WTC11 (cell line): Measurements from ENCODE around the gene CPT1B. TPM values are rescaled to one million over a fixed set of nuclear protein-coding genes. Genes with fewer than 3 reads are reported as not detected.

Source experiments
- ATAC-seq: fragments of 200-7000 bp; cut with Tn5 transposase; 2 replicates; pipeline ENCODE4 v1.10.0; 2021; ENCODE audit warnings: mild to moderate bottlenecking, moderate library complexity
- CTCF ChIA-PET: fragments of 300-600 bp; sonication (Branson Sonifier 250); formaldehyde crosslinking; loops from one replicate; lab custom pipeline; 2021; ENCODE audit warnings: antibody characterized with exemption; lab: Charles Lee
- POLR2A ChIA-PET: fragments of 350-600 bp; sonication (Branson Sonifier 250); formaldehyde crosslinking; loops from one replicate; lab custom pipeline; 2021; ENCODE audit warnings: antibody characterized with exemption; lab: Charles Lee
- DNase-seq: peaks from one replicate; pipeline ENCODE4 v3.0.0; 2021; ENCODE audit warnings: low spot score
- H3K27ac Mint-ChIP-seq: 2 replicates; pipeline ENCODE4 v1.8.0; 2021; ENCODE audit warnings: mixed read lengths
- H3K27me3 Mint-ChIP-seq: 2 replicates; pipeline ENCODE4 v1.8.0; 2021; ENCODE audit warnings: low read depth, mild to moderate bottlenecking, moderate library complexity, mixed read lengths
- H3K36me3 Mint-ChIP-seq: 2 replicates; pipeline ENCODE4 v1.8.0; 2021; ENCODE audit warnings: mixed read lengths
- H3K4me1 Mint-ChIP-seq: 2 replicates; pipeline ENCODE4 v1.8.0; 2022; ENCODE audit warnings: mixed read lengths
- H3K4me3 Mint-ChIP-seq: 2 replicates; pipeline ENCODE4 v1.8.0; 2021; ENCODE audit warnings: mild to moderate bottlenecking, moderate library complexity, mixed read lengths
- H3K9me3 Mint-ChIP-seq: 2 replicates; pipeline ENCODE4 v1.8.0; 2021; ENCODE audit warnings: mixed read lengths
- EMX1 ChIP-seq: fragments of 250-450 bp; sonication (Bioruptor Pico); IDR thresholded peaks from 2 replicates; pipeline ENCODE4 v1.8.0; 2021; ENCODE audit warnings: mild to moderate bottlenecking
- FOXJ3 ChIP-seq: sonication (generic); formaldehyde crosslinking; IDR thresholded peaks from 2 replicates; pipeline ENCODE4 v1.9.0; 2021; ENCODE audit warnings: missing genetic modification reagents, mild to moderate bottlenecking, borderline replicate concordance
- GRHL2 ChIP-seq: fragments of 250-450 bp; sonication (Bioruptor Pico); IDR thresholded peaks from 2 replicates; pipeline ENCODE4 v1.8.0; 2022; ENCODE audit warnings: mild to moderate bottlenecking, moderate library complexity; ENCODE audit not compliant: insufficient replicate concordance, severe bottlenecking
- GTF2I ChIP-seq: fragments of 250-450 bp; sonication (Bioruptor Pico); conservative IDR thresholded peaks from 2 replicates; pipeline ENCODE4 v1.4.0; 2021; ENCODE audit warnings: mild to moderate bottlenecking
- JAZF1 ChIP-seq: fragments of 250-450 bp; sonication (Bioruptor Pico); IDR thresholded peaks from 2 replicates; pipeline ENCODE4 v1.9.0; 2021; ENCODE audit warnings: moderate library complexity, mild to moderate bottlenecking, inconsistent platforms
- KAT7 ChIP-seq: sonication (generic); formaldehyde crosslinking; IDR thresholded peaks from 2 replicates; pipeline ENCODE4 v1.8.1; 2023; ENCODE audit warnings: missing genetic modification reagents, mild to moderate bottlenecking, borderline replicate concordance
- MYBL2 ChIP-seq: sonication (generic); formaldehyde crosslinking; IDR thresholded peaks from 2 replicates; pipeline ENCODE4 v1.8.1; 2023; ENCODE audit warnings: mild to moderate bottlenecking, moderate library complexity, missing genetic modification reagents
- NFATC4 ChIP-seq: fragments of 250-450 bp; sonication (Bioruptor Pico); IDR thresholded peaks from 2 replicates; pipeline ENCODE4 v1.9.0; 2021; ENCODE audit warnings: mild to moderate bottlenecking
- NFE2L1 ChIP-seq: sonication (generic); formaldehyde crosslinking; IDR thresholded peaks from 2 replicates; pipeline ENCODE4 v1.8.1; 2023; ENCODE audit warnings: missing genetic modification reagents
- NR2C2 ChIP-seq: sonication (generic); formaldehyde crosslinking; IDR thresholded peaks from 2 replicates; pipeline ENCODE4 v1.8.0; 2022; ENCODE audit warnings: mild to moderate bottlenecking, missing genetic modification reagents
- OVOL2 ChIP-seq: fragments of 250-450 bp; sonication (Bioruptor Pico); IDR thresholded peaks from 2 replicates; pipeline ENCODE4 v1.9.0; 2021; ENCODE audit warnings: mild to moderate bottlenecking, borderline replicate concordance
- RORB ChIP-seq: fragments of 250-450 bp; sonication (Bioruptor Pico); IDR thresholded peaks from 2 replicates; pipeline ENCODE4 v1.9.0; 2021; ENCODE audit warnings: mild to moderate bottlenecking
- TCF7 ChIP-seq: sonication (generic); formaldehyde crosslinking; IDR thresholded peaks from 2 replicates; pipeline ENCODE4 v1.8.0; 2022; ENCODE audit warnings: mild to moderate bottlenecking, low read depth, missing genetic modification reagents, moderate library complexity
- TEAD1 ChIP-seq: sonication (generic); formaldehyde crosslinking; IDR thresholded peaks from 2 replicates; pipeline ENCODE4 v1.8.0; 2022; ENCODE audit warnings: mild to moderate bottlenecking, missing genetic modification reagents
- TEAD4 ChIP-seq: sonication (generic); formaldehyde crosslinking; IDR thresholded peaks from 2 replicates; pipeline ENCODE4 v1.8.0; 2022; ENCODE audit warnings: mild to moderate bottlenecking, missing genetic modification reagents
- TP53 ChIP-seq: sonication (generic); formaldehyde crosslinking; IDR thresholded peaks from 2 replicates; pipeline ENCODE4 v1.8.1; 2023; ENCODE audit warnings: mild to moderate bottlenecking, missing genetic modification reagents
- ZNF121 ChIP-seq: sonication (generic); formaldehyde crosslinking; IDR thresholded peaks from 2 replicates; pipeline ENCODE4 v1.8.0; 2023; ENCODE audit warnings: missing genetic modification reagents
- total RNA-seq: library from RNA; stranded (reverse); gene quantifications from 3 replicates; pipeline ENCODE4 v1.2.3, GENCODE V29; 2021
- TF ChIP-seq, protein P1 (sequence below): sonication (generic); formaldehyde crosslinking; IDR thresholded peaks from 2 replicates; pipeline ENCODE4 v1.8.1; 2023; ENCODE audit warnings: mild to moderate bottlenecking, missing genetic modification reagents, borderline replicate concordance
- TF ChIP-seq, protein P2 (sequence below): sonication (generic); formaldehyde crosslinking; conservative IDR thresholded peaks from 2 replicates; pipeline ENCODE4 v1.8.1; 2022; ENCODE audit warnings: mild to moderate bottlenecking, missing genetic modification reagents
- TF ChIP-seq, protein P3 (sequence below): sonication (generic); formaldehyde crosslinking; IDR thresholded peaks from 2 replicates; pipeline ENCODE4 v1.8.1; 2023; ENCODE audit warnings: mild to moderate bottlenecking, missing genetic modification reagents, moderate library complexity
- TF ChIP-seq, protein P4 (sequence below): sonication (generic); formaldehyde crosslinking; IDR thresholded peaks from 2 replicates; pipeline ENCODE4 v1.8.1; 2022; ENCODE audit warnings: mild to moderate bottlenecking, moderate library complexity, missing genetic modification reagents
- TF ChIP-seq, protein P5 (sequence below): sonication (generic); formaldehyde crosslinking; IDR thresholded peaks from 2 replicates; pipeline ENCODE4 v1.8.1; 2022; ENCODE audit warnings: low read depth, missing genetic modification reagents, borderline replicate concordance

The CPT1B gene
- total RNA-seq, 1 experiment from 2014 or later, result 33.7 TPM

DNA sequence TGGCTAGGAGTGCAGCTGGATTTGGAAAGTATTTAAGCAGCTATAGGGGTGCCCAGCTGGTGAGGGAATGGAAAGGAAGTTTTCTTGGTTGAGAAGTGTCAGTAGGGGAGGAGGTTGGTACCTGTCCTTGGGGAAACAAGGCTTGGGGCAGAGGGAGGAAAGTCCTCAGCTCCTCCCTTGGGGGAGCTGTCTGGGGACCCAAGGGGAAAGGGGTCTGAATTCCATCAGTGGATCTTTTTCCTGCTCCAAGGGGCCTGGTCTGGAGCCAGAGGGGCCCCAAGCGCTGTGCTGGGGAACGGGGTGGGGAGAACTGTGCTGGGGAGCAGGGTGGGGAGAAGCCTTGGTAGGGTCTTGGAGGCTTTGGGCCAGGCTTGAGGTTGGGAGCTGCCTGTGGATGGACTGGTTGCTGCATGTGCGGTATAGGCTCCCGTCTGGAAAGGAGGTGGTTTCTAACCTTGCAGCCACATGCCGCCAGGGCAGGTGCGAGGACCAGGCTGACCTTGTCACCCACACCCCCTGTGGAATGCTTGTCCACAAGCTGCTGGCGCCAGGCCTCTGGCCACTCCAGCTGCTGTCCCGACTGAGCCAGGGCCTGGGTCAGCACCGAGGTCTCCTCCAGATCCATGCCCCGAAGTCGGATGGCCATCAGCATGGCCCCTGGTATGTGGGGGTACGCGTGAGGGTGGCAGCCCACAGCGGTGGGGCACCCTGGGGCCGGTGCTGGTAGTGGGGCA lies 49.4 kb downstream of the CPT1B start (continued):
- no peak for TF ChIP-seq JAZF1 (CRISPR knock-in tag)
- TF ChIP-seq, protein P1, sequence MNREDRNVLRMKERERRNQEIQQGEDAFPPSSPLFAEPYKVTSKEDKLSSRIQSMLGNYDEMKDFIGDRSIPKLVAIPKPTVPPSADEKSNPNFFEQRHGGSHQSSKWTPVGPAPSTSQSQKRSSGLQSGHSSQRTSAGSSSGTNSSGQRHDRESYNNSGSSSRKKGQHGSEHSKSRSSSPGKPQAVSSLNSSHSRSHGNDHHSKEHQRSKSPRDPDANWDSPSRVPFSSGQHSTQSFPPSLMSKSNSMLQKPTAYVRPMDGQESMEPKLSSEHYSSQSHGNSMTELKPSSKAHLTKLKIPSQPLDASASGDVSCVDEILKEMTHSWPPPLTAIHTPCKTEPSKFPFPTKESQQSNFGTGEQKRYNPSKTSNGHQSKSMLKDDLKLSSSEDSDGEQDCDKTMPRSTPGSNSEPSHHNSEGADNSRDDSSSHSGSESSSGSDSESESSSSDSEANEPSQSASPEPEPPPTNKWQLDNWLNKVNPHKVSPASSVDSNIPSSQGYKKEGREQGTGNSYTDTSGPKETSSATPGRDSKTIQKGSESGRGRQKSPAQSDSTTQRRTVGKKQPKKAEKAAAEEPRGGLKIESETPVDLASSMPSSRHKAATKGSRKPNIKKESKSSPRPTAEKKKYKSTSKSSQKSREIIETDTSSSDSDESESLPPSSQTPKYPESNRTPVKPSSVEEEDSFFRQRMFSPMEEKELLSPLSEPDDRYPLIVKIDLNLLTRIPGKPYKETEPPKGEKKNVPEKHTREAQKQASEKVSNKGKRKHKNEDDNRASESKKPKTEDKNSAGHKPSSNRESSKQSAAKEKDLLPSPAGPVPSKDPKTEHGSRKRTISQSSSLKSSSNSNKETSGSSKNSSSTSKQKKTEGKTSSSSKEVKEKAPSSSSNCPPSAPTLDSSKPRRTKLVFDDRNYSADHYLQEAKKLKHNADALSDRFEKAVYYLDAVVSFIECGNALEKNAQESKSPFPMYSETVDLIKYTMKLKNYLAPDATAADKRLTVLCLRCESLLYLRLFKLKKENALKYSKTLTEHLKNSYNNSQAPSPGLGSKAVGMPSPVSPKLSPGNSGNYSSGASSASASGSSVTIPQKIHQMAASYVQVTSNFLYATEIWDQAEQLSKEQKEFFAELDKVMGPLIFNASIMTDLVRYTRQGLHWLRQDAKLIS (CRISPR knock-in tag), result no peak
- TF ChIP-seq GTF2I (CRISPR knock-in tag), result no peak
- no peak for TF ChIP-seq OVOL2
- no peak for TF ChIP-seq TEAD1 (CRISPR knock-in tag)
- no peak for TF ChIP-seq NFE2L1 (CRISPR knock-in tag)
- TF ChIP-seq NR2C2, result 0 out of 2 replicates have a peak, but pooled peaks have one; percentile 47
- no peak for TF ChIP-seq TEAD4
- no peak for TF ChIP-seq TCF7 (CRISPR knock-in tag)
- TF ChIP-seq RORB (CRISPR knock-in tag), result no peak
- no peak for TF ChIP-seq FOXJ3 (CRISPR knock-in tag)
- TF ChIP-seq MYBL2, result no peak
- 0 out of 2 replicates have a peak, but pooled peaks have one; percentile 10 for TF ChIP-seq EMX1

DNA sequence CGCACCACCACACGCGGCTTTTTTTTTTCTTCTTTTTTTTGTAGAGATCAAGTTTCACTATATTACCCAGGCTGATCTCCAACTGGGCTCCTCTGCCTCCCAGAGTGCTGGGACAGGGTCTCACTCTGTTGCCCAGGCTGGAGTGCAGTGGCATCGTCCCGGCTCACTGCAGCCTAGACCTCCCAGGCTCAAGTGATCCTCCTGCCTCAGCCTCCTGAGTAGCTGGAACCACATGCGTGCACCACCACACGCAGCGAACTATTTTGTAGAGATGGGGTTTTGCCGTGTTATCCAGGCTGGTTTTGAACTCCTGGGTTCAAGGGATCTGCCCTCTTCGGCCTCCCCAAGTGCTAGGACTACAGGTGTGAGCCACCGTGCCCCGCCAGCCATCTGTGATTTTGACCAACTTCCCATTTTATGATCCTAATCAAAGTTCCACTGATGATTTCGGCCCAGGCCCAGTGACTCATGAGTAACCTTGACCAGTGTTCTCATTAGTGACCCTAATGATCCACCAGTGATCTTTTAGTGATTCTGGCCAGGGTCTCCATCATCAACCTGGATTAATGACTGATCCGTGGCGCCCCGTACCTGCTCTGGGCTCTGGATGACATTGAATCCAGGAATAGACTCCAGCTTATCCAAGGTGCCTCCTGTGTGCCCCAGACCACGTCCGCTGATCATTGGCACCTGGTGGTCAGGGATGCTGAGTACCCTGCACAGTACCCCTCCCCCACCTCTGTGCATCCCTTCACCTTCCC lies 50.1 kb downstream of the CPT1B start:
- no peak for ATAC-seq
- POLR2A ChIA-PET, result interaction anchor here (0.5 to 0.7 kb wide), 3 partner anchors 8 to 44 kb away, joined by 3 to 6 read pairs (median 4); no protein-coding TSS in a partner anchor
- H3K9me3 Mint-ChIP-seq, result no peaks in the 10 kb centered on the region
- DNase-seq, result no peak
- TF ChIP-seq KAT7 (CRISPR knock-in tag), result no peak
- TF ChIP-seq ZNF121 (CRISPR knock-in tag), result peak; percentile 71
- H3K27me3 Mint-ChIP-seq, result peaks cover 64% of the 10 kb centered on the region
- no peaks in the 10 kb centered on the region for H3K36me3 Mint-ChIP-seq
- peak overlapping the region; percentile 25 for H3K4me3 Mint-ChIP-seq
- no peak overlapping the region for H3K27ac Mint-ChIP-seq
- CTCF ChIA-PET, result interaction anchor here (1.3 to 2.4 kb wide), 3 partner anchors 34 to 172 kb away, joined by 3 to 9 read pairs (median 6); partner anchors contain the start of gene SYCE3
- peaks cover 18% of the 10 kb centered on the region for H3K4me1 Mint-ChIP-seq

DNA sequence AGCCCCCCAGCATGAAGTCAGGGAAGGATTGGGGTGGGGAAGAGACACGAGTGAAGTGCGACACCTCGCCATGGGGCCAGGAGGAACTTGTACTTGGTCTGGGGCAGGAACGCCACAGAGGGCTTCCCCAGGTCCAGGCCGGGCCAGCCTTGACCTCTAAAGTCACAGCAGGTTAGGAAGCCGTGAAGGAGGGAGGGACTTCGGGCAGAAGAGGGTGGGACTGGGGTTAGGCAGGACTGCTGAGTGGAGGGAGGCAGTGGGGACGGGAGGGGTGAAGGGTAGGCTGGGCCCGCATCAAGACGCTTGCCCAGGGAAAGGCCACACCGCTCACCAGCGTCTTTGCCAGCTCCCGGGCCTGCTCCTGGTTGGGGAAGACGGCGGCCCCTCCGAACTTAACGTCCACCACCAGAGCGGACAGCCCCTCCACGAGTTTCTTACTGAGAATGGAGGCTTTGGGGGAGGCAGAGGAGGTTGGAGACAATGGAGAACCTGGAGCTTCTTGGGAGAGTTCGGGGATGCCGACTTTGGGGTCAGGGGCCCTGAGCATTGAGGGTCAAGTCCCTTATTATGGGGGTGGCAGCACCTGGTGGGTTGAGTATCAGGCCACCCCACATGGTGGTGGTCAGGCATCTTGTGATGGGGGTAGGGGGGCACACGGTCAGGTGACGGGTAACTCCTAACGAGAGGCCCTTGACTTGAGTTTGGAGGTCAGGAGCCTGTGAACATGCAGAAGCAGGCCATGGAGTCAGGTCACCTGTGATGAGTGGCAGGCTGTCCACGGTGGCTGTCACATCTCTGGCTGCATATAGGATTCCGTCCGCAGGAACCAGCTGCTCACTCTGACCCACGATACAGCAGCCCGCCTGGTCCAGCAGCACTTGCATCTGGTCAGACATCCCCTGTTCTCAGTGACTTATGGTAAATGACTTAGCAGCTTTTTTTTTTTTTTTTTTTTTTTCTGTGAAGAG lies 51.1 kb downstream of the CPT1B start:
- H3K36me3 Mint-ChIP-seq, result no peaks in the 10 kb centered on the region
- peaks cover 54% of the 10 kb centered on the region for H3K27me3 Mint-ChIP-seq
- peak; percentile 43 for ATAC-seq
- peak overlapping the region; percentile 64 for H3K4me3 Mint-ChIP-seq
- H3K9me3 Mint-ChIP-seq, result no peaks in the 10 kb centered on the region
- ChIA-PET POLR2A (interaction anchor here (0.5 to 0.7 kb wide), 2 partner anchors 9 to 43 kb away, joined by 3 to 6 read pairs; no protein-coding TSS in a partner anchor), CTCF (interaction anchor here (0.6 to 4.3 kb wide), 6 partner anchors 18 to 137 kb away, joined by 3 to 60 read pairs (median 6); partner anchors contain the start of genes LMF2, NCAPH2 and SYCE3)
- peak; percentile 71 for DNase-seq
- TF ChIP-seq, protein P2, sequence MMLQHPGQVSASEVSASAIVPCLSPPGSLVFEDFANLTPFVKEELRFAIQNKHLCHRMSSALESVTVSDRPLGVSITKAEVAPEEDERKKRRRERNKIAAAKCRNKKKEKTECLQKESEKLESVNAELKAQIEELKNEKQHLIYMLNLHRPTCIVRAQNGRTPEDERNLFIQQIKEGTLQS (CRISPR knock-in tag), result no peak
- TF ChIP-seq GTF2I (CRISPR knock-in tag), result no peak
- TF ChIP-seq, protein P3, sequence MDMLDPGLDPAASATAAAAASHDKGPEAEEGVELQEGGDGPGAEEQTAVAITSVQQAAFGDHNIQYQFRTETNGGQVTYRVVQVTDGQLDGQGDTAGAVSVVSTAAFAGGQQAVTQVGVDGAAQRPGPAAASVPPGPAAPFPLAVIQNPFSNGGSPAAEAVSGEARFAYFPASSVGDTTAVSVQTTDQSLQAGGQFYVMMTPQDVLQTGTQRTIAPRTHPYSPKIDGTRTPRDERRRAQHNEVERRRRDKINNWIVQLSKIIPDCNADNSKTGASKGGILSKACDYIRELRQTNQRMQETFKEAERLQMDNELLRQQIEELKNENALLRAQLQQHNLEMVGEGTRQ (CRISPR knock-in tag), result no peak
- TF ChIP-seq NFATC4 (CRISPR knock-in tag), result no peak
- TF ChIP-seq TP53 (CRISPR knock-in tag), result no peak
- TF ChIP-seq GRHL2 (CRISPR knock-in tag), result no peak
- TF ChIP-seq, protein P4, sequence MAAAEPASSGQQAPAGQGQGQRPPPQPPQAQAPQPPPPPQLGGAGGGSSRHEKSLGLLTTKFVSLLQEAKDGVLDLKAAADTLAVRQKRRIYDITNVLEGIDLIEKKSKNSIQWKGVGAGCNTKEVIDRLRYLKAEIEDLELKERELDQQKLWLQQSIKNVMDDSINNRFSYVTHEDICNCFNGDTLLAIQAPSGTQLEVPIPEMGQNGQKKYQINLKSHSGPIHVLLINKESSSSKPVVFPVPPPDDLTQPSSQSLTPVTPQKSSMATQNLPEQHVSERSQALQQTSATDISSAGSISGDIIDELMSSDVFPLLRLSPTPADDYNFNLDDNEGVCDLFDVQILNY (CRISPR knock-in tag), result 0 out of 2 replicates have a peak, but pooled peaks have one; percentile 4
- peak; percentile 80 for TF ChIP-seq ZNF121 (CRISPR knock-in tag)
- TF ChIP-seq, protein P5, sequence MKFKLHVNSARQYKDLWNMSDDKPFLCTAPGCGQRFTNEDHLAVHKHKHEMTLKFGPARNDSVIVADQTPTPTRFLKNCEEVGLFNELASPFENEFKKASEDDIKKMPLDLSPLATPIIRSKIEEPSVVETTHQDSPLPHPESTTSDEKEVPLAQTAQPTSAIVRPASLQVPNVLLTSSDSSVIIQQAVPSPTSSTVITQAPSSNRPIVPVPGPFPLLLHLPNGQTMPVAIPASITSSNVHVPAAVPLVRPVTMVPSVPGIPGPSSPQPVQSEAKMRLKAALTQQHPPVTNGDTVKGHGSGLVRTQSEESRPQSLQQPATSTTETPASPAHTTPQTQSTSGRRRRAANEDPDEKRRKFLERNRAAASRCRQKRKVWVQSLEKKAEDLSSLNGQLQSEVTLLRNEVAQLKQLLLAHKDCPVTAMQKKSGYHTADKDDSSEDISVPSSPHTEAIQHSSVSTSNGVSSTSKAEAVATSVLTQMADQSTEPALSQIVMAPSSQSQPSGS (CRISPR knock-in tag), result no peak
- H3K27ac Mint-ChIP-seq, result no peak overlapping the region
- peaks cover 15% of the 10 kb centered on the region for H3K4me1 Mint-ChIP-seq
